ENCODE results near the gene BAZ2B. TPM values are rescaled to one million over a fixed set of nuclear protein-coding genes. Genes with fewer than 3 reads are reported as not detected.

BAZ2B gene
- total and polyA plus RNA-seq, 12 donors: 18.9 to 137 (median 68.0) TPM

DNA sequence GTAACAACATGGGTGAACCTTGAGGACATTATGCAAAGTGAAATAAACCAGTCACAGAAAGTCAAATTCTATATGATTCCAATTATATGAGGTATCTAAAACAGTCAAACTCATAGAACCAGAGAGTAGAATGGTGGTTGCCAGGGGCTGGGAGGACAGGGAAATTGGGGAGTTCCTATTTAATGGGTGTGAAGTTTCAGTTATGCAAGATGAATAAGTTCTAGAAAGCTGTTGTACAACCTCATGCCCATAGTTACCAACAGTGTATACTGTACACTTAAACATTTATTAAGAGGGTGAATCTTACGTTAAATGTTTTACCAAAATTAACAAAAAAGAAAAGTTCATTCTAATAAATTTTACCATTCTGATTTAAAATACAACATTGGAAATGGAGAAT is 237.2 kb downstream of the BAZ2B start:
- H3K27ac ChIP-seq: no peak overlapping the region
- no peaks in the 10 kb centered on the region for H3K27me3 ChIP-seq
- 0 to 47% (median 23%) methylated on average over 1 of the region's 1 CpG for WGBS, 4 donors
- no peaks in the 10 kb centered on the region for H3K9me3 ChIP-seq (replicated peaks in 1 of 3)
- intact Hi-C loops (cut with DNase I): no loop called here
- TF ChIP-seq CTCF (IDR thresholded peaks at IDR 0.05): no peak
- TF ChIP-seq POLR2A (IDR thresholded peaks at IDR 0.05): no peak
- H3K4me1 ChIP-seq (replicated peaks in 1 of 2): no peaks in the 10 kb centered on the region
- DNase-seq: no peak
- H3K36me3 ChIP-seq (replicated peaks in 1 of 2): peaks cover 0 to 4% of the 10 kb centered on the region in 2 donors
- H3K4me3 ChIP-seq: no peak overlapping the region

GRCh38 chr2:159375241-159375640 is 241.1 kb downstream of the BAZ2B start:
- DNase-seq: no peak
- Histone ChIP-seq H3K27ac (no peak overlapping the region), H3K9me3 (replicated peaks in 1 of 3) (no peaks in the 10 kb centered on the region), H3K4me1 (replicated peaks in 1 of 2) (no peaks in the 10 kb centered on the region), H3K27me3 (no peaks in the 10 kb centered on the region), H3K4me3 (no peak overlapping the region), H3K36me3 (replicated peaks in 1 of 2) (peaks cover 0 to 26% of the 10 kb centered on the region in 2 donors)
- TF ChIP-seq CTCF (IDR thresholded peaks at IDR 0.05) (no peak), POLR2A (IDR thresholded peaks at IDR 0.05) (no peak)
- intact Hi-C loops (cut with DNase I): no loop called here

DNA sequence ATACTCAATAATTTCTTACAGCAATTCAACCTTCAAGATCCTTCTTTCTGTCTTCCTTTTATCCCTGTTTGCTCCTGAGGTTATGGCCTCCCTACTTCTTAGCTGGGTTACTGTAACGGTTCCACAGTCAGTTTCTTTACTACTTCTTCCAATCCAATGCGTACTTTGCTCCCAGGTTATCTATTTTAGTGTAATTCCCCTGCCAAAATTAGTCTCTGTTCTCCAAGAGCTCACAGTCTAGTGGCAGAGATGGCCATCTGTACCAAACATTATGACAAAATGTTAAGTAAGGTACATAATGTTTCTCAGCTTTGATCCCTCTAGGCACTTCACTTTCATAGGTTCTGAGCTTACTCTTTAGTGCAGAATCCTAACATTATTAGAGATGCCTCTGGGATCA is 244.8 kb downstream of the BAZ2B start:
- Histone ChIP-seq H3K27me3 (no peaks in the 10 kb centered on the region), H3K27ac (no peak overlapping the region), H3K36me3 (replicated peaks in 1 of 2) (peaks cover 0 to 36% of the 10 kb centered on the region in 2 donors), H3K9me3 (replicated peaks in 1 of 3) (no peaks in the 10 kb centered on the region), H3K4me3 (no peak overlapping the region), H3K4me1 (replicated peaks in 1 of 2) (no peaks in the 10 kb centered on the region)
- DNase-seq: no peak
- WGBS, 4 donors: 50 to 68% (median 59%) methylated on average over 2 of the region's 2 CpGs
- TF ChIP-seq CTCF (IDR thresholded peaks at IDR 0.05): no peak
- TF ChIP-seq POLR2A (IDR thresholded peaks at IDR 0.05): no peak
- intact Hi-C loops (cut with DNase I): no loop called here

- Histone ChIP-seq H3K4me3 (no peak overlapping the region), H3K9me3 (replicated peaks in 1 of 3) (no peaks in the 10 kb centered on the region), H3K36me3 (replicated peaks in 1 of 2) (peaks cover 0 to 48% of the 10 kb centered on the region in 2 donors), H3K27me3 (no peaks in the 10 kb centered on the region), H3K27ac (no peak overlapping the region), H3K4me1 (replicated peaks in 1 of 2) (no peaks in the 10 kb centered on the region)
- intact Hi-C loops (cut with DNase I): no loop called here
- 90 to 98% (median 95%) methylated on average over 3 of the region's 3 CpGs for WGBS, 4 donors
- TF ChIP-seq POLR2A (IDR thresholded peaks at IDR 0.05): no peak
- no peak for TF ChIP-seq CTCF (IDR thresholded peaks at IDR 0.05)
- no peak for DNase-seq
Measured at GRCh38 chr2:159366538-159366937, 249.8 kb downstream of the BAZ2B start.

Data from adrenal gland (tissue), 12 donors.